HG02870 (cell line): ENCODE results near the gene PXDN.
"Not testable (repeated sequence)": the region's sequence is repeated elsewhere in the genome, so short reads cannot be mapped to it uniquely, and the experiment has no call there.

Source experiments
- ATAC-seq: cut with Tn5 transposase; IDR thresholded peaks from one replicate; pipeline ENCODE4 v1.9.1; 2021; ENCODE audit warnings: mild to moderate bottlenecking, moderate library complexity; ENCODE audit not compliant: unreplicated experiment

Gene PXDN

DNA sequence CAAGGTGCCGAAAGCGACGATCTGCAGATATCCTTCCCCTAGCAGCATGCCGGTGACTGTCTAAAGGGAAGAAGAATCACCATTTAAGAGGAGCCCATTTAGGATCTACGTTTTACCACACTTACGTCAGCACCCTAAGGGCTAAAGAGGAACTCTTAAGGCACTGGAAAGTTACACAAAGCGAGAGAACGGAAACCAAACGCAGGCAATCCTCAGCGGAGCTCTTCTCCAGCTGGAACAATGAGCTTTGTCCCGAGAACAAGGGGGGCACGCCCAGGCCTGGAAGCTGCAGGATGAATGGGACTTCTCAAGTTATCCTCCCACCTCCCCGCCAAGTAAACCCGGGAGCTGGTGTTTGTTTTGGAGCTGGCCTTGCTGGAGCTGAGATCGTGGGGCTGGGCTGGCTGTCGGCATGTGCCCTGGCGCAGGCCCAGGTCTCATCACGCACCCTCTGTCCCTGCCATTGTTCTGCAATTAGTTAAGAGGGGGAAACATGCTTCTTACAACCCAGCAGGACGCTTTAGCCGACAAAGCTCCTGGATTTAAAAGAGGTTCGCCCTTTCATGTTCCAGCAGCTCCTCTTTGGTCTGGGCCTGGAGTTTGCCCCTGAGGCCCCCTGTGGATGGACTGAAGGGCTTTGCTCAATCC is 36.4 kb downstream of the PXDN start:
- no peak for ATAC-seq

DNA sequence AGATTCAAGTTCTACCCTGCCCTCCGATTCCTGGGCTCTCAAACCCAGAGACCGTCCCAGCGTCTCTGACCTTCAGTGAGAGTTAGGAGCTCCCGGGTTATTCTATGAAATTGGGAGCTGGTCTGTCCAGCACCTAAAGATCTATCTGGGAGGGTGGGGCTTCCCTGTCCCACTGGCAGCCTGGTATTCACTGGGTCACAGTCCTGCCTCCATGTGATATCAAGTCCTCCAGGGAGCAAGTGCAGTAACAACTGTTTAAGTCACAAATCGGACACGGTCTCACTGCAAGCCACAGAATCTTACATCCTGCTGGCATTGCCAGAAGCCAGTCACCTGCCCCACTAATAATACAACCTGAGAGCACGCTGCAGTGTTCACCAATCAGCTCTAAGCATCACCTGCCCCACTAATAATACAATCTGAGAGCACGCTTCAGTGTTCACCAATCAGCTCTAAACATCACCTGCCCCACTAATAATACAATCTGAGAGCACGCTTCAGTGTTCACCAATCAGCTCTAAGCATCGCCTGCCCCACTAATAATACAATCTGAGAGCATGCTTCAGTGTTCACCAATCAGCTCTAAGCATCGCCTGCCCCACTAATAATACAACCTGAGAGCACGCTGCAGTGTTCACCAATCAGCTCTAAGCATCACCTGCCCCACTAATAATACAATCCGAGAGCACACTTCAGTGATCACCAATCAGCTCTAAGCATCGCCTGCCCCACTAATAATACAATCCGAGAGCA is 38.0 kb downstream of the PXDN start:
- ATAC-seq, result not testable (repeated sequence)

DNA sequence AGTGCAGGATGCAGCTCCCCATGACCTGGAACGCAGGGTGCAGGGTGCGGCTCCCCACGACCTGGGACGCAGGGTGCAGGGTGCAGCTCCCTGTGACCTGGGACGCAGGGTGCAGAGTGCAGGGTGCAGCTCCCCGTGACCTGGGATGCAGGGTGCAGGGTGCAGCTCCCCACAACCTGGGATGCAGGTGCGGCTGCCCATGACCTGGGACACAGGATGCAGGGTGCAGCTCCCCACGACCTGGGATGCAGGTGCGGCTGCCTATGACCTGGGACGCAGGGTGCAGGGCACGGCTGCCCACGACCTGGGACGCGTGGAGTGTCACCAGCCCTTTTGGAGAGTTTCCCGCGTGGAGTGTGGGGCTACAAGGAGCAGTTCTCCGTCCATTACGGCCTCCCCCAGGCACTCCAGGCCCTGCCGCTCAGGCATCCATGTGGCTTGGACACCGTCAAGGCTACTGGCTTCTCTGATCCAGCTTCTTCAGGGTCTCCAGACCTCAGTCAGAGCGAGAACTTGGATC is 38.7 kb downstream of the PXDN start:
- ATAC-seq, result no peak

DNA sequence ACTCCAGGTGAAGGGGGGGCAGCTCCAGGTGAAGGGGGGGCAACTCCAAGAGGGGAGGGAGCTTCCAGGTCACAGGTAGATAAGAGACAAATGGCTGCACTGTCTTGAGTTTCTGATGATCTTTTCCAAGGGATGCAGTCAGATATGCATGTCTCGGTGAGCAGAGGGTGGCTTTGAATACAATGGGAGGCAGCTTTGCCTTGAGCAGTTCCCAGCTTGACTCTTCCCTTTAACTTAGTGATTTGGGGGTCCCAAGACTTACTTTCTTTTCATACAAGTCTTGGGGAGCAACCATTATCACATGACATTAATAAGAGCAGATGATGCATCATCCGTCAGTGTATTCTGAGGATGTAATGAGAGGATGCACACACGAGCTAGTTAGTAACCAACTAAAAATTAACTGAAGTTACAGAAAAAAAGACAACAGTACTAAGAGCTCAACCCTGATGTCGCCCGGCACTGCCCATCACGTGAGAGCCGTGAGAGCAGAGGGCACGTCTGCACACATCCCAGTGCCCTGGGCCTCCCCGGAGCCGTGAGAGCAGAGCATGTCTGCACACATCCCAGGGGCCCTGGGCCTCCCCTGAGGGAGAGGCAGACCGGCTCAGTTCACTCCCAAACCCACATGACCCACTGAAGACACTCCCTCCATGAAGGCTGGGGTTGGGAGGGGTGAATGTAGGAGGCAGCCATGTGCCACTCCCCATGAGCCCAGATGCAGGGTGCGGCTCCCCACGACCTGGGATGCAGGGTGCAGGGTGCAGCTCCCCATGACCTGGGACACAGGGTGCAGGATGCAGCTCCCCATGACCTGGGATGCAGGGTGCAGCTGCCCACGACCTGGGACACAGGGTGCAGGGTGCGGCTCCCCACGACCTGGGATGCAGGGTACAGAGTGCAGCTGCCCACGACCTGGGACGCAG is 39.4 kb downstream of the PXDN start:
- no peak for ATAC-seq

DNA sequence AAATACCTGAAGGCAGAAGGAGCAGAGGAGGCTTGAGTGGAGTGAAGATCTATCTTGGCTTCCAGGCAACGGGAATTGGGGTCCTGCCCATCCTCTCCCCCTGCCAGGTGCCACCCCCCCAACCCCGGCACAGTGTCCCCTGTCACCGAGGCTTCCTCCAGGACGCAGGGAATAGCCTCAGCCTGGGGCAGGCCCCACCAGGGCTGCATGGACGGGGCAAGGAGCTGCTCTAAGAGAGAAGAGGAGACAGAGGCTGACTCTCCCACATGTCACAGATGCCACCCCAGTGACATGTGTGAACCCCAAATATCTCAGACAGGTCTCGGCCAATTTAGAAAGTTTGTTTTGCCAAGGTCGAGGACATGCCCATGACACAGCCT is 42.1 kb downstream of the PXDN start:
- ATAC-seq, result no peak

DNA sequence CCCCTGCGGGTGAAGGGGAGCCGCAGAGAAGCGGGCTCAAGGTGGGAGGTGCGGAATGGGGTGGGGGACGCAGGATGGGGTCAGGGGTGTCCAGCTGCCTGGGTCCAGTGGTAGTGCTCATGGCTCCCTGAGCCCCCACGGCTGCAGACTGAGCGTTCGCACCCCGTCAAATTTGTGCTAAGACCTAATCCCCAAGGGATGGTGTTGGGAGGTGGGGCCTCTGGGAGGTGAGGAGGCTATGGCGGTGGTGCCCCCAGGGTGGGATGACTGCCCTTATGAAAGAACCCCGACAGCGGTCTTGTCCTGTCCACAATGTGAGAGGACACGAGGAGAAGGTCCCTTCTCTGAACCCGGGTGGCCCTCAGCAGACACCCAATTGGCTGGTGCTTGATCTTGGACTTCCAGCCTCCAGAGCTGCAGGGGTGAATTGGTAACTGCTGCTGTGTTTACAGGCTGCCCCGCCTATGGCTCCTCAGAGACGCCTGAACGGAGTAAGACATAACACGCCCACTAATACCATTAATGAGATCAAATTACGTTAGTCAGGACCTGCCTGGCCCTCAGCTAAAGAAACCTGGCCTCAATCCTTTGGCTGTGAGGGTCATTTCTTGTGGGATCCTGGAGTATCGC is 42.6 kb downstream of the PXDN start:
- ATAC-seq, result no peak

DNA sequence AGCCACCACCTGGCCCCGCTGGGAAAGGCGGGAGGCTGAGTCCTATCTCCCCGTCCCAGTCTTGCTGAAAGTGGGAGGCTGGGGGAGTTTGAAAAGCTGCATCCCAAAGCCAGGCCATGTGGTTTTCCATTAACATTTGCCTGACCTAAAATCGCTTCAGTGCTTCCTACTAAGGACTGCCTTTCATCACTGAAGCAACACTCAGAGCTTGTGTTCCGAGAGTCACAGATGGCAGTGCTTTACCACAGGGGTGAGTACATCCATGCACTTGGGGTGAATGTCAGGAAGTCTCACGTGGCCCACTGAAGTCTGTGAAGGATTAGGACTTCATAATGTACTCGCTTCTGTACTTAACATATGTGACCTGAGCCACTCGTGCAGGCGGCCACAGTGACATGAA is 43.3 kb downstream of the PXDN start:
- no peak for ATAC-seq

DNA sequence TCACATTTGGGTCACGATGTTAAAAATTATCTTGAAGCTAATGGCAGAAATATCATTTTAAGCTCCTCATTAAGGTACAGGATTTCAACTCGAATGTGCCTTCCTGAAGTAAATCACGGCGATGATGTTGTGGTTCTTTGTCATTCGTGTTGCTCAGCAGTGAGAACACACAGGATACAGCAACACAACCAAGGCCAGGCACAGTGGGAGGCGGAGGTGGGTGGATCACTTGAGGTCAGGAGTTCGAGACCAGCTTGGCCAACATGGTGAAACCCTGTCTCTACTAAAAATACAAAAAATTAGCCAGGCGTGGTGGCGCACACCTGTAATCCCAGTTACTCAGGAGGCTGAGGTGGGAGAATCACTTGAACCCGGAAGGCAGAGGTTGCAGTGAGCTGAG is 43.9 kb downstream of the PXDN start:
- ATAC-seq, result not testable (repeated sequence)

DNA sequence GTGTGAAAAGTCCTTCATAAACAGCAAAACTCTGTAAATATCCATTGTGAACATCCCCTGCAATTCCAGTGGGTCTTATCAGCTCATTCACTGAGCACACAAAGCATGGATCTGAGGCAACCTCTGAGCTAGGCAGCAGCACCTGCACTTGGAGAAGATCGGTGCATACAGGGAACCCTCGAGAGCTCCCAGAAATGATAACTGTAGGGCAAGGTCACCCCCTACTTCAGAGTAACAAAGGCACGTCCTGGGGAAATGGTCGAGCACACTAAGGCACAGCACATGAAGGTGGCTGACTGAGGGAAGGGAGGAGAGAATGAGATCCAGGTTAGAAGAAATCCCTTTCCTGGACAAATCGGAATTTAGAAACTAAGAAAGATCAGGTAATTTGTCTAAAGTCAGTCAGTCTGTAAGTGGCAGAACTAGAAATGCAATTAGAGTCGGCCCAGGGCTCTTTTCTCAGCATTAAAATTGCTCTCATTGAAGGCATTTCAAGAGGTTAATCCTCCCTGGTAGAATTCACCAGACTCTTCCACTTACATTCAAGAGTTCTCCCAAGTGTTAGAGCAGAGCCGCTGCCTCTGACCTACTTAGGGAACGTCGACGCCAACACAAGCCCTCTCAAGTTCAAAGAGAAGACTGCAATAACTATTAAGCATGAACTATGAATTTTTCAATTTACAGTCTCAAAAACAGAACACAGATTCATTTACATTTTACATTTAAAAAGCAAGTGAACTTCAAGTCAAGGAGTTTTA is 45.9 kb downstream of the PXDN start:
- no peak for ATAC-seq

DNA sequence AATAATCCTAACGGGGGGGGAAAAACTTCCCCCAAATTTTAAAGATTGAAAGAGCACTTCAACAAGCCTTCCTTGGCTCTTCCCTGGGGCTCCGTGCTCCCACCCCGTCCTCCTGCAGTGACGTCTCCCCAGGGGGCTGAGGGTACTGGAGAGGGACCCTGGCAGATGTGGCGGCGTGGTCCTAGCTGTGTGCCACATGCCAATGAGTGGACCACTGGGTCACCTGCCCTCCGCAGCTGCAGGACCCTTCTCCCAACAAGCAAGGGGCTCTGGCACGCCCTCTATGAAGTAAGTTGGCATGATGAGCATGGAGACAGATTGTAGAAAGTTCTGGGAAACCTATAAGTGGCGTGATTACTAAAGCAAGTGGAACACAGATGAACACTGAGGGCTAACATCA is 46.7 kb downstream of the PXDN start:
- no peak for ATAC-seq

DNA sequence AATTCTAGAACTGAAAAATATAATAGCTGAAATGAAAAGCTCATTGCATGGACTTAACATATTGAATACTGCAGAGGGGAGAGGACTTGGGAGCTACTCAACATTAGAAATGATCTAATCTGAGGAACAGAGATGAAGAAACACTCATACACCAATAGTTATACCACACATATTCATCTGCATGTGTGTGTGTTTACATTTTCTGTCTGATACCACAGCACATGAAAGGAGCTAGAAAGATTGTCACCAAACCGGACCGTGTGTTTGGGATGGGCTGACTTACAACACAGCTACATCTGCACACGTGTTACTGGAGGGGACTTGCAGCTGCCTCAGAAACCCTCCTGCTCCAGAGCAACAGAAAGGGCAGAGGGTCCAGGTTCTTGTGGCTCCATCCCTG is 47.8 kb downstream of the PXDN start:
- ATAC-seq, result no peak

DNA sequence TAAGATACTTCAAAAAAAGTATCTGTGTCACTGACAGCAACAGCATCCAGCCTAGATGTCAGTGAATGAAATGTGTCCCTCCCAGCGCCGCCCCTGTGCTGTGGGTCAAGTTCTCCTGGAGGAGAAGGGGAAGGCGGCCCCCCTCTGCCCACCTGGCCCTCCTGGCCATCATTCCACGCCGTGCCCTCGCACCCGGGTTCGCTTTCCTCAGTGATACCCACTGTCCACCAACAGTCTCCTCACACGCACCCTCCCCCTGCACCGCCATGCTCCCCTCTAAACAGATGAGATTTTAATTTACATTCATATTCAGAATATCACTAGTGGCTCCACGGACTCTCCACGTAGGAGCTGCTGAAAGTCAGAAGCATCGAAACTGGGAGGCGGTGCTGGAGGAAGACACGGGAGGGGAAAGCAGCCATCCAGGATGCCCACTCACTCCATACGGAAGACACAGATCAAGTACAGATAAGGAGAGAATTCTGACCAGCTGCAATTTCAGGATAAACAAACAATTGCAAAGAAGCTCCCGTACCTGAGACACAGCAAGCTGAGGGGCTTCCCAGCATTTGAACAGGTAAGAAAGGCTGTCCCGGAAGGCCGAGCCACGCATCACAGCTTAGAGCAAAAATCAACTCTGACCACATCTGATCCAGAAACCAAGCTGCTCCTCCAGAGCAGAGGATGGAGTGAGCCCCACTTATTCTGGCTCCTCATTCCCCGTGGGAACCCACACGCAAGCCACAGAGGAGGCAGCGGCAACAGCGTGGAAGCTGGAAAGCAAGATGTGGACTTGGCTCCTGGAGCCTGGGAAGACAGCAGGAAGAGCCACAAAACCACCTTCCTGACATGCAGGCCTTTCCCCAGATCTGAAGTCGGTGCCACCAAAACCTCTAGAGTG is 49.7 kb downstream of the PXDN start:
- no peak for ATAC-seq

DNA sequence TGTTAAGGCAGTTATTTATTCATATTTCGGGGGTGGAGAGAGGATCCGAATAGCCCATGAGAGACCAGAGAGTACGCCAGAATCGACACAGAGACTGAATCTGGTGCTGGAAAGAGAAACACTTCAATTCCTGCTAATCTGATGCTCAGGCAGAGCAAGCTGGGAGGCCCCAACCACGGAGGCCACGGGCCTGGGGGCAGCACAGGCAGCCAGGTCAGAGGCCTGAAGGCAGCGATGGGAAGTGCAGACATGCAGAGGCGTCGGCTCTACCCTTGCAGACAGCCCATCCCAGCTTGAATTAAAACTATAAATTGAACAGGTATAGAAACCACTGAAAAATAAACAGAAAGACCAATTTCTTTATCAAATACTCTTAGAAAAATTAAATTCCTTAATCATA is 50.6 kb downstream of the PXDN start:
- no peak for ATAC-seq

DNA sequence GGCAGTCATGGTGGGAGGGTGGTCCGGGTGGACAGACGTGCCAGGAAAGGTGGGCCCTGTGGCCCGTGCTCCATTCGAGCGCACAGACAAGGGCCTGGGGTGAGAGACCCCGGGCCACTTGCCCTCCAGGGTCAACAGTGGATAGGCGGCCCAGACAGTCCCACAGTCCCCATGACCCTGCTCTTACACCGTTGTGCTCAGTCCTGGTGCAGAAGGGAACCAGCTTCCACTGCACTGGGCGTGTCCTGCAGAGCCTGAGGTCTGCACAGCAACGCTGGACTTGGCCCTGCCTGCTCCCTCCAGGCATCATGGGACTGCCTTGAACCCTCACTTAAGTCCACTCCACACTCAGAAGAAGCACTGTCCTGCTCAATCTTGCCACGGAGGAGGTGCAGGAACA is 52.0 kb downstream of the PXDN start:
- ATAC-seq, result no peak

DNA sequence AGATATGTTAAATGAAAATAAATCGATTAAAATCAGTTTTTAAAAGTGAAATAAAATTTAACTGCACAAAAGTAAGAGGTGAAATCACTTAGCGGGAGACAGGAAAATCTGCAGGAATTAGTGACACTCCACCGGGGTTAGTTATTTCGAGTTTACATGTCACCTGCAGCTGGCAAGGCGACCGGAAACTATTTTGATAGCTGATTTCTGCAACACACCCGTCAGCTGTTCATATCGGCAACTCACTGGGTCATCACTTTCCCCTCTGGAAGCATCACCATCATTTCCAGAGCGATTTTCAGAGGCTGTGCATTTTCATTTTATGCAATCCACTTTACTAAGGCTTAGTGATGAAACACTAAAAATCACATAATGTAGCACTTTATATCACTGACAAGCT is 52.9 kb downstream of the PXDN start:
- no peak for ATAC-seq

DNA sequence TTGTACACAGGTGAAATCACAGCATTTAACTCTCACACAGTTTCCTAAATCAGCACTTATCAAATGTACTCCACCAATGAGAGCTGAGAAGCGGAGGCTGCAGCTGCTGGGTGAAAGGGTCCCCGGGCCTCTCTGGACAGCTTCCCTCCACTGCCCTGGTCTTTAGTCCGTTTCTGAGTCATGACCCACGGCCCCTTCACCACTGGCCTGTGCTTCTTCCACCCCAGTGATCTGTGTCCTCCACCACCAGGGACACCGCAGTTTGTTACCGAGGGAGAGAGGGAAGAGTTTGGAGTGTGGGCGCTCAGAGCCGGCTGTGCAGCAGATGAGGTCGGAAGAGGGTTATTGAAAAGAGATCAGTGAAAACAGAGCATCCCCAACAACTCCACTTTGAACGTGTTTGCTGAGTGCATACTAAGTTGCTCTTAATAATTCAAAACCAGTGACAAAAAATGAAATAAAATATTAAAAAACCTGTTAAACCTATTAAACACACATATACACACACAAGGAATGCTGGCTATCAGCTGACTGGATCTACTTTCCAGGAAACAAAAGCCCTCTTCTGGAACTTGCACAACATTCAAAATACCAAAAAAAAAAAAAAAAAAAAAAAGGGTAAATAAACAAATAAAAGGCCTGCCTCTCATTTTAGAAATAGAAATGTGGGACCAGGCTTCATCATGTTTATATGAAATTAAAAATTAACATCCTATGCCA is 54.1 kb downstream of the PXDN start:
- no peak for ATAC-seq

DNA sequence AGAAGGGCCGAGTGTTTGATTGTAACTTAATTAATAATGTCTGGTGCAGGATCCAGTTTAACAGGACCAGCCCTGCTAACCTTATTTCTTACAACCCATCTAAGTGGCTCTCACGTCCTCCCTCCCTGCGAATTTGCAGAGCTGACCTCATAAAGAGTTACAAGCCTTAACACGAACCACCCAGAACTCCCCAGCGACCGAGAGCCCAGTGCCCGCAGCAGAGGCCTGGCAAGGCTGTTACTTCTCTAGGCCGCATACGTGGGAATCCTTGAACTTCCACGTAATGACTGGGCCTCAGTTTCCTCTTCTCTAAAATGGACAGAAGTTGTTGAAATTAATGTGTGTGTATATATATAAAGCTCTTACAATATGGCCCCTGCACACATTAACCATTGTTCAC is 55.5 kb downstream of the PXDN start:
- no peak for ATAC-seq

DNA sequence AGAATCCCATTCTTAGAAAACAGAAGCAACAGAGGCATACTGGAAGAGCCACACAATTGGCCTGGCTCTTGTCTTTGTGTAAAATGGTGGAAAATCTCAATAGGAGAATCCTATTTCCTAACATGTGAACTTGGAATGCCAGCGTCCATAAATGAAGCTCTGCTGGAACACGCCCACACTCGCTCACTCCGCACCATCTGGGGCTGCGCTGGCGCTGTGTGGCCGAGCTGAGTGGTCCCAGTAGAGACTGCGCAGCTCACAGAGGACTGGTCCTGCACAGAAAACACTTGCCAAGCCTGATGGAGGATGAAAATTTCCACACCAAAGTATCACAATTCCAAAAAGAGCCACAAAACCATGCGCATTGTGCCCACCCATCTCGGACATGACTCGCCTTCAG is 56.2 kb downstream of the PXDN start:
- no peak for ATAC-seq

DNA sequence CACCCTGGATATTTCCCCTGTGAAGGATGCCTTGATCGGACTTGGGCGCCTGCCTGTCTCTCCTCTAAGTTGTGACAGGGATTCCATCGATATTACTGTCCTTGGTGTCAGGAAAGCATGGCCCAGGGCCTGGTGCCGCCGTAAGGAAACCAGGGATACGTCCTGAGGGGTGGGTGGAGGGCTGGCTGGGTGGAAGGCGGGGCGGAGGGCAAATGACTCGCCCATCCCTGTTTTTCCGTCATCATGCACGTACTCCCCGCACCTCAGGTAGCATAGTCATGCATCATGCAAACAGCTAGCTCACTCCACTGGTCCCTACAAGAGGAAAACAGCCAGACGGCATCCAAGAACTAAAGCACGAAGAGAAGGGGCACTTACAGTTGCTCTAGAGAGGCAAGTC is 57.1 kb downstream of the PXDN start:
- no peak for ATAC-seq
